H1 (cell line): ENCODE results near the gene RGS16. TPM values are rescaled to one million over a fixed set of nuclear protein-coding genes. Genes with fewer than 3 reads are reported as not detected.

Source experiments
- SP2 ChIP-seq: IDR thresholded peaks from 2 replicates; pipeline ENCODE4 v1.6.1; 2012; ENCODE audit warnings: mild to moderate bottlenecking, low read length, inconsistent platforms
- polyA plus RNA-seq, 7 experiments: library from polyadenylated mRNA; depleted of rRNA in 3 of 7; stranded (reverse) in 5 of 7; unstranded in 2 of 7; fragments of >200 nt in 5 of 7; fragments of 200-250 nt in 2 of 7; gene quantifications; 1 replicate in 5 of 7; 2 replicates in 1 of 7; 4 replicates in 1 of 7; pipeline versions ENCODE4 v1.2.1 to v1.2.3, GENCODE V29; 2011 to 2013; ENCODE audit warnings: missing spikeins in 2 of 7, mixed read lengths in 2 of 7
- total RNA-seq: library from RNA; stranded (reverse); fragmentation: NEBNext Ultra II Directional; extraction: Animal tissue kit (Norgen Biotek cat#: 25700); gene quantifications from 2 replicates; pipeline ENCODE4 v1.2.1, GENCODE V29; 2021

RGS16 gene
- total and polyA plus RNA-seq, 2 of the 8 experiments (the other 6 are each of a cell fraction or from before 2014, with no cell fraction given): 5.7 to 9.8 TPM

- no peak for TF ChIP-seq SP2
These were observed 34.1 kb downstream of the RGS16 start (continued) for GRCh38 chr1:182569939-182570610.
